ENCODE measurements around the gene ELL2.
A peak's percentile ranks its signal among the peaks of the same experiment; 100 is the strongest.

ELL2 gene

GRCh38 chr5:95918421-95919006, 43.1 kb downstream of the ELL2 start:
- no peak for TF ChIP-seq Cebpa-rat (IDR thresholded peaks at IDR 0.05)
- H3K27ac ChIP-seq = peak overlapping the region in 1 of 11 experiments; percentile 45; a peak in 2 of 22 replicates
- H3K36me3 ChIP-seq = peaks cover 0 to 39% (median 9%) of the 10 kb centered on the region in 11 experiments; a peak in 10 of 22 replicates

GRCh38 chr5:95917207-95917606, 44.4 kb downstream of the ELL2 start:
- no peak for TF ChIP-seq Cebpa-rat (IDR thresholded peaks at IDR 0.05)
- peak overlapping the region in 4 of 11 experiments; percentile 61 to 79 (median 66); a peak in 8 of 22 replicates for H3K27ac ChIP-seq
- no peaks in the 10 kb centered on the region for H3K27me3 ChIP-seq
- H4K20me1 ChIP-seq = peaks cover 0 to 98% (median 0%) of the 10 kb centered on the region in 11 experiments; a peak in 6 of 22 replicates
- peaks cover 12 to 64% (median 37%) of the 10 kb centered on the region in 10 experiments for H3K4me1 ChIP-seq
- peak overlapping the region in 7 of 11 experiments; percentile 67 to 83 (median 73); a peak in 13 of 22 replicates for H3K4me2 ChIP-seq
- peaks cover 0 to 47% (median 15%) of the 10 kb centered on the region in 11 experiments; a peak in 11 of 22 replicates for H3K36me3 ChIP-seq
- H3K9ac ChIP-seq = no peak overlapping the region
- H3K9me3 ChIP-seq (replicated peaks in 1 of 11) = no peaks in the 10 kb centered on the region
- H3K4me3 ChIP-seq = no peak overlapping the region

More at GRCh38 chr5:95918421-95919006, 43.1 kb downstream of the ELL2 start:
- H3K4me3 ChIP-seq = no peak overlapping the region
- H3K4me2 ChIP-seq = peak overlapping the region in 4 of 11 experiments; percentile 8 to 71 (median 27); a peak in 6 of 22 replicates
- peaks cover 0 to 99% (median 0%) of the 10 kb centered on the region in 11 experiments; a peak in 6 of 22 replicates for H4K20me1 ChIP-seq
- H3K9me3 ChIP-seq (replicated peaks in 1 of 11) = no peaks in the 10 kb centered on the region
- H3K4me1 ChIP-seq = peaks cover 12 to 71% (median 44%) of the 10 kb centered on the region in 10 experiments
- H3K9ac ChIP-seq = no peak overlapping the region
- no peaks in the 10 kb centered on the region for H3K27me3 ChIP-seq

- Histone ChIP-seq H3K4me2 (peak overlapping the region; percentile 49 to 83 (median 71)), H3K4me1 (peaks cover 12 to 64% (median 37%) of the 10 kb centered on the region in 10 experiments), H3K36me3 (peaks cover 0 to 47% (median 21%) of the 10 kb centered on the region in 11 experiments; a peak in 11 of 22 replicates), H3K9ac (peak overlapping the region in 4 of 11 experiments; percentile 18 to 45 (median 22); a peak in 7 of 22 replicates), H3K9me3 (replicated peaks in 1 of 11) (no peaks in the 10 kb centered on the region), H3K27me3 (no peaks in the 10 kb centered on the region), H3K27ac (peak overlapping the region in 10 of 11 experiments; percentile 4 to 79 (median 48); a peak in 18 of 22 replicates), H4K20me1 (peaks cover 0 to 98% (median 0%) of the 10 kb centered on the region in 11 experiments; a peak in 6 of 22 replicates), H3K4me3 (no peak overlapping the region)
- TF ChIP-seq Cebpa-rat (IDR thresholded peaks at IDR 0.05) = no peak
Measured at GRCh38 chr5:95916687-95917085, 45.0 kb downstream of the ELL2 start.

GRCh38 chr5:95915999-95916686, 45.5 kb downstream of the ELL2 start:
- no peak for TF ChIP-seq Cebpa-rat (IDR thresholded peaks at IDR 0.05)
- Histone ChIP-seq H3K9ac (peak overlapping the region in 5 of 11 experiments; percentile 18 to 45 (median 24); a peak in 8 of 22 replicates), H3K9me3 (replicated peaks in 1 of 11) (no peaks in the 10 kb centered on the region), H3K4me3 (no peak overlapping the region), H3K36me3 (peaks cover 0 to 47% (median 23%) of the 10 kb centered on the region in 11 experiments; a peak in 11 of 22 replicates), H3K4me2 (peak overlapping the region; percentile 49 to 83 (median 71)), H4K20me1 (peaks cover 0 to 98% (median 0%) of the 10 kb centered on the region in 11 experiments; a peak in 6 of 22 replicates), H3K4me1 (peaks cover 12 to 60% (median 37%) of the 10 kb centered on the region in 10 experiments), H3K27me3 (no peaks in the 10 kb centered on the region), H3K27ac (peak overlapping the region in 10 of 11 experiments; percentile 4 to 79 (median 48); a peak in 20 of 22 replicates)

- no peak for TF ChIP-seq Cebpa-rat (IDR thresholded peaks at IDR 0.05)
- H3K36me3 ChIP-seq = peaks cover 0 to 67% (median 37%) of the 10 kb centered on the region in 11 experiments; a peak in 12 of 22 replicates
Measured at GRCh38 chr5:95913663-95914062, 48.0 kb downstream of the ELL2 start.

GRCh38 chr5:95912029-95912428, 49.6 kb downstream of the ELL2 start:
- no peak overlapping the region for H3K9ac ChIP-seq
- no peaks in the 10 kb centered on the region for H3K27me3 ChIP-seq
- no peak overlapping the region for H3K4me2 ChIP-seq
- H3K27ac ChIP-seq = no peak overlapping the region
- no peaks in the 10 kb centered on the region for H3K9me3 ChIP-seq (replicated peaks in 1 of 11)
- no peak overlapping the region for H3K4me3 ChIP-seq
- peaks cover 12 to 19% (median 17%) of the 10 kb centered on the region in 10 experiments for H3K4me1 ChIP-seq
- peaks cover 0 to 78% (median 39%) of the 10 kb centered on the region in 11 experiments; a peak in 12 of 22 replicates for H3K36me3 ChIP-seq
- H4K20me1 ChIP-seq = peaks cover 0 to 96% (median 0%) of the 10 kb centered on the region in 11 experiments; a peak in 7 of 22 replicates
- TF ChIP-seq Cebpa-rat (IDR thresholded peaks at IDR 0.05) = no peak

More at GRCh38 chr5:95913663-95914062, 48.0 kb downstream of the ELL2 start:
- no peaks in the 10 kb centered on the region for H3K27me3 ChIP-seq
- H3K9me3 ChIP-seq (replicated peaks in 1 of 11) = no peaks in the 10 kb centered on the region
- peaks cover 0 to 98% (median 0%) of the 10 kb centered on the region in 11 experiments; a peak in 6 of 22 replicates for H4K20me1 ChIP-seq
- no peak overlapping the region for H3K4me2 ChIP-seq
- H3K9ac ChIP-seq = no peak overlapping the region
- H3K27ac ChIP-seq = no peak overlapping the region
- peaks cover 12 to 35% (median 30%) of the 10 kb centered on the region in 10 experiments for H3K4me1 ChIP-seq
- H3K4me3 ChIP-seq = no peak overlapping the region

GRCh38 chr5:95910521-95910920, 51.1 kb downstream of the ELL2 start:
- H3K27ac ChIP-seq = no peak overlapping the region
- H4K20me1 ChIP-seq = peaks cover 0 to 94% (median 0%) of the 10 kb centered on the region in 11 experiments; a peak in 7 of 22 replicates
- peaks cover 0 to 93% (median 49%) of the 10 kb centered on the region in 11 experiments; a peak in 12 of 22 replicates for H3K36me3 ChIP-seq
- no peak overlapping the region for H3K4me2 ChIP-seq
- no peaks in the 10 kb centered on the region for H3K27me3 ChIP-seq
- peaks cover 0 to 4% (median 2%) of the 10 kb centered on the region in 10 experiments; a peak in 12 of 20 replicates for H3K4me1 ChIP-seq
- no peak for TF ChIP-seq Cebpa-rat (IDR thresholded peaks at IDR 0.05)
- no peak overlapping the region for H3K9ac ChIP-seq
- no peak overlapping the region for H3K4me3 ChIP-seq
- H3K9me3 ChIP-seq (replicated peaks in 1 of 11) = no peaks in the 10 kb centered on the region

- Histone ChIP-seq H3K27ac (no peak overlapping the region), H3K4me1 (no peaks in the 10 kb centered on the region), H3K4me3 (no peak overlapping the region), H4K20me1 (peaks cover 0 to 89% (median 0%) of the 10 kb centered on the region in 11 experiments; a peak in 7 of 22 replicates), H3K9ac (no peak overlapping the region), H3K9me3 (replicated peaks in 1 of 11) (no peaks in the 10 kb centered on the region), H3K27me3 (no peaks in the 10 kb centered on the region), H3K36me3 (peaks cover 0 to 98% (median 52%) of the 10 kb centered on the region in 11 experiments; a peak in 13 of 22 replicates), H3K4me2 (no peak overlapping the region)
- no peak for TF ChIP-seq Cebpa-rat (IDR thresholded peaks at IDR 0.05)
Measured at GRCh38 chr5:95909738-95910137, 51.9 kb downstream of the ELL2 start.
